Prostate gland (tissue), 2 donors: Measurements from ENCODE around the gene PAPSS2. TPM values are rescaled to one million over a fixed set of nuclear protein-coding genes. Genes with fewer than 3 reads are reported as not detected.

Experiments
- DNase-seq: peaks from one replicate; pipeline ENCODE4 v3.0.0-alpha.2; 2019; ENCODE audit warnings: low spot score
- H3K27ac ChIP-seq, 2 donors: fragments of 200-600 bp; sonication (generic); 2 replicates each; pipeline ENCODE4 v1.5.1; 2017 to 2019
- H3K27me3 ChIP-seq: fragments of 200-600 bp; sonication (generic); replicated peaks from 2 replicates; pipeline ENCODE4 v1.5.1; 2019; ENCODE audit not compliant: insufficient read depth
- H3K36me3 ChIP-seq, 2 donors: fragments of 200-600 bp; sonication (generic); 1 replicate in 1 of 2; 2 replicates in 1 of 2; pipeline versions ENCODE4 v1.5.1 to v1.8.1; 2017 to 2019
- H3K4me1 ChIP-seq: fragments of 200-600 bp; sonication (generic); replicated peaks from 2 replicates; pipeline ENCODE4 v1.5.1; 2019
- H3K4me3 ChIP-seq, 2 donors: fragments of 200-600 bp; sonication (generic); 2 replicates each; pipeline ENCODE4 v1.5.1; 2017 to 2019
- H3K9me3 ChIP-seq: fragments of 200-600 bp; sonication (generic); 2 replicates; pipeline ENCODE4 v1.5.1; 2017
- CTCF ChIP-seq, 4 experiments: fragments of 200-600 bp in 2 of 4; fragments of 450-650 bp in 2 of 4; sonication (generic) in 2 of 4; IDR thresholded peaks; 1 replicate in 3 of 4; 2 replicates in 1 of 4; pipeline ENCODE4 v1.5.1; 2016 to 2019; ENCODE audit warnings: antibody characterized with exemption in 4 of 4, mild to moderate bottlenecking in 2 of 4, moderate library complexity in 2 of 4
- POLR2A ChIP-seq: fragments of 450-650 bp; IDR thresholded peaks from one replicate; pipeline ENCODE4 v1.6.1; 2016; ENCODE audit warnings: antibody characterized with exemption, mild to moderate bottlenecking
- POLR2AphosphoS5 ChIP-seq: sonication (generic); formaldehyde crosslinking; IDR thresholded peaks from one replicate; pipeline ENCODE4 v1.6.1; 2017; ENCODE audit warnings: antibody characterized with exemption
- WGBS: methylation state at CpG from one replicate; pipeline ENCODE4 v1.1.5; 2018; 5-methylcytosine and 5-hydroxymethylcytosine counted together
- intact Hi-C: fragments of 100-400 bp; cut with DNase I; formaldehyde crosslinking; loops from one replicate; pipeline ENCODE4 v1.14.2; 2022
- total RNA-seq, 2 donors: library from RNA; depleted of rRNA; stranded (reverse); fragments of >200 nt; gene quantifications; one replicate each; pipeline ENCODE4 v1.1.0, GENCODE V29; 2016

PAPSS2 gene
- total RNA-seq, 2 donors from 2014 or later = 5.5 to 9.0 TPM

GRCh38 chr10:87675396-87676376 lies 16.0 kb downstream of the PAPSS2 start:
- H3K4me3 ChIP-seq = no peak overlapping the region
- no peak overlapping the region for H3K27ac ChIP-seq
- no peaks in the 10 kb centered on the region for H3K9me3 ChIP-seq
- intact Hi-C loops = no loop called here
- TF ChIP-seq POLR2A = no peak
- TF ChIP-seq CTCF (IDR thresholded peaks at IDR 0.05) = no peak
- no peaks in the 10 kb centered on the region for H3K27me3 ChIP-seq
- H3K4me1 ChIP-seq = no peaks in the 10 kb centered on the region
- DNase-seq = no peak
- no peaks in the 10 kb centered on the region for H3K36me3 ChIP-seq
- WGBS = 80% methylated on average over 8 of the region's 8 CpGs

- H3K4me3 ChIP-seq = no peak overlapping the region
- no peak overlapping the region for H3K27ac ChIP-seq
- no peak for TF ChIP-seq POLR2AphosphoS5
- no peak for TF ChIP-seq CTCF (IDR thresholded peaks at IDR 0.05)
- TF ChIP-seq POLR2A = no peak
- no peaks in the 10 kb centered on the region for H3K9me3 ChIP-seq
- no peaks in the 10 kb centered on the region for H3K4me1 ChIP-seq
- WGBS = 100% methylated on average over 1 of the region's 1 CpG
- H3K36me3 ChIP-seq = no peaks in the 10 kb centered on the region
- H3K27me3 ChIP-seq = no peaks in the 10 kb centered on the region
- DNase-seq = no peak
- intact Hi-C loops = no loop called here
Measured at GRCh38 chr10:87677595-87677994, 17.9 kb downstream of the PAPSS2 start.

- intact Hi-C loops = no loop called here
- TF ChIP-seq POLR2AphosphoS5 = no peak
- no peak for TF ChIP-seq POLR2A
- no peak for TF ChIP-seq CTCF (IDR thresholded peaks at IDR 0.05)
- Histone ChIP-seq H3K27me3 (no peaks in the 10 kb centered on the region), H3K4me1 (no peaks in the 10 kb centered on the region), H3K9me3 (no peaks in the 10 kb centered on the region), H3K36me3 (no peaks in the 10 kb centered on the region), H3K27ac (no peak overlapping the region), H3K4me3 (no peak overlapping the region)
- no peak for DNase-seq
- WGBS = 94% methylated on average over 2 of the region's 2 CpGs
Measured at GRCh38 chr10:87678302-87678701, 18.6 kb downstream of the PAPSS2 start.

GRCh38 chr10:87683356-87683755 lies 23.7 kb downstream of the PAPSS2 start:
- no peak overlapping the region for H3K4me3 ChIP-seq
- no peak for DNase-seq
- 96% methylated on average over 4 of the region's 4 CpGs for WGBS
- TF ChIP-seq CTCF (IDR thresholded peaks at IDR 0.05) = no peak
- H3K36me3 ChIP-seq = no peaks in the 10 kb centered on the region
- H3K9me3 ChIP-seq = no peaks in the 10 kb centered on the region
- no peaks in the 10 kb centered on the region for H3K4me1 ChIP-seq
- no peak overlapping the region for H3K27ac ChIP-seq
- no peaks in the 10 kb centered on the region for H3K27me3 ChIP-seq
- intact Hi-C loops = no loop called here
